K562 (cell line): Measurements from ENCODE around the gene NUP62. TPM values are rescaled to one million over a fixed set of nuclear protein-coding genes. Genes with fewer than 3 reads are reported as not detected.

Experiments used
- ATAC-seq: fragments of 200-7000 bp; cut with Tn5 transposase; 3 replicates; pipeline ENCODE4 v1.9.1; 2020; ENCODE audit warnings: moderate library complexity
- BruUV-seq: library from RNA; stranded (reverse); fragments of 400-500 nt; replicated peaks from 2 replicates; lab custom pipeline; 2021; lab: Mats Ljungman, UMichigan
- CTCF ChIA-PET: fragments of 300-600 bp; formaldehyde crosslinking; extraction: SDS; loops from one replicate; lab custom pipeline; 2021; ENCODE audit warnings: low intra/inter-chr PET ratio; lab: Yijun Ruan, JAX
- POLR2A ChIA-PET: fragments of 300-600, 350-650 bp; sonication (Branson Sonifier 250); formaldehyde crosslinking; extraction: SDS; loops from one replicate; lab custom pipeline; 2021; ENCODE audit warnings: antibody characterized with exemption, inconsistent platforms; lab: Yijun Ruan, JAX
- DNase-seq, 4 experiments: peaks; one replicate each; pipeline versions ENCODE4 v3.0.0 to v3.0.0-alpha.2; 2011 to 2018; ENCODE audit warnings: low spot score in 3 of 4, mixed read lengths in 3 of 4; ENCODE audit errors: extremely low read depth in 1 of 4
- FAIRE-seq: peaks from 2 replicates; lab custom pipeline; 2011; peaks lifted over from hg19 to GRCh38; lab: Jason Lieb, UNC
- H2AFZ ChIP-seq: 2 replicates; pipeline ENCODE4 v1.6.0; 2011; ENCODE audit warnings: low read depth, low read length, control low read depth, inconsistent platforms
- H3K27ac ChIP-seq: fragments of 200-600 bp; 3 replicates; pipeline ENCODE4 v1.8.0; 2011; ENCODE audit warnings: low read depth, mild to moderate bottlenecking, control low read depth, inconsistent platforms, low read length, moderate library complexity, mixed read lengths; ENCODE audit errors: extremely low read depth
- H3K27me3 ChIP-seq, 2 experiments: fragments of 300-600 bp in 1 of 2; 2 replicates in 1 of 2; 3 replicates in 1 of 2; pipeline versions ENCODE4 v1.6.0 to v1.8.0; 2011; ENCODE audit warnings: inconsistent platforms in 2 of 2, low read length in 2 of 2, mild to moderate bottlenecking in 1 of 2, mixed read lengths in 1 of 2, moderate library complexity in 1 of 2; ENCODE audit not compliant: control insufficient read depth in 2 of 2, insufficient read depth in 2 of 2
- H3K36me3 ChIP-seq: fragments of 300-600 bp; 3 replicates; pipeline ENCODE4 v1.8.0; 2011; ENCODE audit warnings: mild to moderate bottlenecking, low read length, inconsistent platforms; ENCODE audit not compliant: control insufficient read depth, insufficient read depth
- H3K4me1 ChIP-seq, 2 experiments: fragments of 200-600 bp in 1 of 2; replicated peaks in 1 of 2; 2 replicates in 1 of 2; 3 replicates in 1 of 2; pipeline versions ENCODE4 v1.5.1 to v1.8.0; 2011; ENCODE audit warnings: inconsistent platforms in 2 of 2, low read length in 2 of 2, mild to moderate bottlenecking in 1 of 2, mixed read lengths in 1 of 2, moderate library complexity in 1 of 2; ENCODE audit not compliant: control insufficient read depth in 2 of 2, insufficient read depth in 2 of 2
- H3K4me2 ChIP-seq: 2 replicates; pipeline ENCODE4 v1.6.1; 2011; ENCODE audit warnings: low read length, control low read depth, inconsistent platforms, mixed read lengths; ENCODE audit not compliant: insufficient read depth
- H3K4me3 ChIP-seq: fragments of 200-600 bp; sonication (generic), shearing (Covaris generic); 2 replicates; pipeline ENCODE4 v1.5.1; 2016; ENCODE audit warnings: control low read depth, inconsistent platforms
- H3K79me2 ChIP-seq: fragments of 200-600 bp; 3 replicates; pipeline ENCODE4 v1.8.0; 2011; ENCODE audit warnings: low read length, inconsistent platforms; ENCODE audit not compliant: control insufficient read depth, insufficient read depth
- H3K9ac ChIP-seq, 2 experiments: 2 replicates each; pipeline versions ENCODE4 v1.6.0 to v1.6.1; 2011; ENCODE audit warnings: low read depth in 2 of 2, low read length in 2 of 2, control low read depth in 1 of 2, inconsistent platforms in 1 of 2, mild to moderate bottlenecking in 1 of 2, mixed read lengths in 1 of 2; ENCODE audit not compliant: insufficient read depth in 1 of 2
- H3K9me1 ChIP-seq: one replicate; pipeline ENCODE4 v1.6.0; 2011; ENCODE audit warnings: inconsistent platforms, mild to moderate bottlenecking, low read length, moderate library complexity; ENCODE audit not compliant: control insufficient read depth, insufficient read depth
- H3K9me3 ChIP-seq: replicated peaks from 2 replicates; pipeline ENCODE4 v1.5.1; 2011; ENCODE audit warnings: low read depth, low read length, inconsistent platforms; ENCODE audit not compliant: control insufficient read depth, insufficient read depth
- H4K20me1 ChIP-seq: replicated peaks from 2 replicates; pipeline ENCODE4 v1.6.1; 2011; ENCODE audit warnings: low read length, inconsistent platforms, mixed read lengths; ENCODE audit not compliant: control insufficient read depth, insufficient read depth
- BDP1 ChIP-seq: IDR thresholded peaks from 3 replicates; pipeline ENCODE4 v1.6.1; 2011; ENCODE audit not compliant: insufficient read length, insufficient read depth
- CHD1 ChIP-seq: fragments of 200-600 bp; sonication (generic); IDR thresholded peaks from one replicate; pipeline ENCODE4 v1.6.1; 2012; ENCODE audit warnings: mild to moderate bottlenecking, moderate library complexity, low read length, inconsistent platforms
- EHMT2 ChIP-seq: fragments of 450-650 bp; IDR thresholded peaks from 2 replicates; pipeline ENCODE4 v1.6.1; 2018; ENCODE audit warnings: antibody characterized with exemption
- HNRNPL ChIP-seq: fragments of 200-400 bp; formaldehyde crosslinking; IDR thresholded peaks from 2 replicates; pipeline ENCODE4 v1.6.1; 2017; ENCODE audit warnings: low read depth, mild to moderate bottlenecking, low read length
- RBM34 ChIP-seq: fragments of 200-400 bp; formaldehyde crosslinking; IDR thresholded peaks from 2 replicates; pipeline ENCODE4 v1.6.1; 2018; ENCODE audit warnings: low read length, borderline replicate concordance; ENCODE audit not compliant: insufficient read depth
- SAP30 ChIP-seq: fragments of 200-600 bp; sonication (generic); IDR thresholded peaks from 2 replicates; pipeline ENCODE4 v1.6.1; 2012; ENCODE audit warnings: borderline replicate concordance, low read depth, mild to moderate bottlenecking, moderate library complexity, low read length, control low read depth, inconsistent platforms; ENCODE audit not compliant: insufficient read depth, poor library complexity, severe bottlenecking
- SREBF1 ChIP-seq: fragments of 150-350 bp; IDR thresholded peaks from 2 replicates; pipeline ENCODE4 v1.6.1; 2014; ENCODE audit warnings: antibody characterized with exemption, low read depth, low read length, borderline replicate concordance
- ZNF274 ChIP-seq: IDR thresholded peaks from 2 replicates; pipeline ENCODE4 v1.6.1; 2011; ENCODE audit warnings: low read depth, mild to moderate bottlenecking, low read length, moderate library complexity, borderline replicate concordance
- ZNF77 ChIP-seq: fragments of 250-450 bp; sonication (Bioruptor Pico); IDR thresholded peaks from 2 replicates; pipeline ENCODE4 v1.5.0; 2020
- ZNF79 ChIP-seq: fragments of 250-450 bp; sonication (Bioruptor Pico); IDR thresholded peaks from 2 replicates; pipeline ENCODE4 v1.4.0; 2020; ENCODE audit warnings: low read depth, mild to moderate bottlenecking, moderate library complexity
- ZSCAN32 ChIP-seq: fragments of 450-650 bp; formaldehyde crosslinking; IDR thresholded peaks from 2 replicates; pipeline ENCODE4 v1.4.0; 2020; ENCODE audit warnings: mild to moderate bottlenecking, moderate library complexity
- WGBS: fragments of 100-300 bp; shearing (Covaris generic); methylation state at CpG from one replicate; pipeline ENCODE4 v1.1.6; 2016; ENCODE audit warnings: low coverage, mixed read lengths; ENCODE audit not compliant: insufficient coverage; ENCODE audit errors: missing lambda C conversion rate; 5-methylcytosine and 5-hydroxymethylcytosine counted together
- in situ Hi-C: fragments of 300-500 bp; cut with MboI; formaldehyde crosslinking; loops from 4 replicates; pipeline ENCODE4 v1.15.0; 2018; ENCODE audit warnings: inconsistent platforms, mixed read lengths
- intact Hi-C: fragments of 100-400 bp; cut with micrococcal nuclease; formaldehyde crosslinking; loops from 2 replicates; pipeline ENCODE4 v1.14.2; 2022
- polyA plus RNA-seq, 8 experiments: library from polyadenylated mRNA; depleted of rRNA in 4 of 8; stranded (reverse) in 5 of 8; unstranded in 3 of 8; fragments of >200 nt; fragmentation: Nextera tagmentation in 2 of 8; fragmentation: Illumina TruSeq in 1 of 8; extraction: Ambion mirVana in 2 of 8; extraction: Trizol in 1 of 8; gene quantifications; 2 replicates each; pipeline versions ENCODE4 v1.2.1 to v1.2.3, GENCODE V29; 2011 to 2014; ENCODE audit warnings: inconsistent platforms in 1 of 8, missing spikeins in 1 of 8
- total RNA-seq, 7 experiments: library from RNA; depleted of rRNA in 6 of 7; stranded (reverse); fragments of >200 nt in 6 of 7; fragmentation: Illumina TruSeq in 2 of 7; extraction: Trizol in 2 of 7; gene quantifications; 2 replicates each; pipeline versions ENCODE4 v1.2.1 to v1.2.3, GENCODE V29; 2011 to 2021; ENCODE audit warnings: low replicate concordance in 1 of 7
- TF ChIP-seq, protein P1 (sequence below): IDR thresholded peaks from 3 replicates; pipeline ENCODE4 v1.6.1; 2011; ENCODE audit warnings: borderline replicate concordance, mild to moderate bottlenecking, moderate library complexity; ENCODE audit not compliant: insufficient read length; ENCODE audit errors: extremely low read depth
- TF ChIP-seq, protein P2 (sequence below): fragments of 450-650 bp; formaldehyde crosslinking; IDR thresholded peaks from 2 replicates; pipeline ENCODE4 v1.4.0; 2020; ENCODE audit warnings: mild to moderate bottlenecking, mixed read lengths
- TF ChIP-seq, protein P3 (sequence below): fragments of 150-350 bp; conservative IDR thresholded peaks from 2 replicates; pipeline ENCODE4 v1.6.1; 2014; ENCODE audit warnings: low read length

NUP62 gene
- total and polyA plus RNA-seq, 9 of the 15 experiments (the other 6 are each of a cell fraction or from before 2014, with no cell fraction given): 16.9 to 109 (median 66.0) TPM

DNA sequence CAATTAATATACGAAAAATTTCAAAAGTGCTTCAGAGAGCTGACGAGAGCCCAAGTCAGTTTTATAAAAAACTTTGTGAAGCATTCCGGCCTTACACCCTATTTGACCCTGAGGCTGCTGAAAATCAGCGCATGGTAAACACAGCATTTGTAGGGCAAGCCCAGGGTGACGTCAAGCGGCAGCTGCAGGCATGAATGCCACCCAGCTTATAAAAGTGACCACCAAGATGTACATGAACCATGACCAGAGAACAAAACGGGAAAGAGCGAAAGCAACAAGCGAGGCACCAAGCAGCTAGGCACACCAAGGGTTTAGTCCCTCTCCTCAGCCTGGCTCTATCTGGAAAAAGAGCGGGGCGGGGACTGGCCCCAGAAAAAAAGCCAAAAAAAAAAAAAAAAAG lies 25.6 kb upstream of the NUP62 start:
- Histone ChIP-seq H3K4me2 (no peak overlapping the region; the same call in 1 of the 2 replicates), H3K36me3 (no peaks in the 10 kb centered on the region), H3K27me3 (no peaks in the 10 kb centered on the region; a peak in 1 of 5 replicates), H3K9me3 (no peaks in the 10 kb centered on the region), H4K20me1 (no peaks in the 10 kb centered on the region), H2AFZ (peak overlapping the region; percentile 33; the same call in 1 of the 2 replicates), H3K9me1 (no peaks in the 10 kb centered on the region), H3K79me2 (no peaks in the 10 kb centered on the region), H3K4me1 (peaks cover 18 to 28% of the 10 kb centered on the region in 2 experiments; a peak in 4 of 5 replicates), H3K27ac (no peak overlapping the region), H3K4me3 (no peak overlapping the region), H3K9ac (no peak overlapping the region)
- BruUV-seq: no TSS peak
- no peak for FAIRE-seq
- ChIA-PET CTCF (no interaction called here), POLR2A (interaction anchor here (0.6 to 1.8 kb wide), 6 partner anchors 8 to 82 kb away, joined by 3 to 6 read pairs (median 3); partner anchors contain the start of gene NUP62)
- intact Hi-C loops (no loop called here), in situ Hi-C loops (no loop called here)
- WGBS: 56% methylated on average over 9 of the region's 11 CpGs
- DNase-seq: no peak
- no peak for ATAC-seq
- TF ChIP-seq, protein P1, sequence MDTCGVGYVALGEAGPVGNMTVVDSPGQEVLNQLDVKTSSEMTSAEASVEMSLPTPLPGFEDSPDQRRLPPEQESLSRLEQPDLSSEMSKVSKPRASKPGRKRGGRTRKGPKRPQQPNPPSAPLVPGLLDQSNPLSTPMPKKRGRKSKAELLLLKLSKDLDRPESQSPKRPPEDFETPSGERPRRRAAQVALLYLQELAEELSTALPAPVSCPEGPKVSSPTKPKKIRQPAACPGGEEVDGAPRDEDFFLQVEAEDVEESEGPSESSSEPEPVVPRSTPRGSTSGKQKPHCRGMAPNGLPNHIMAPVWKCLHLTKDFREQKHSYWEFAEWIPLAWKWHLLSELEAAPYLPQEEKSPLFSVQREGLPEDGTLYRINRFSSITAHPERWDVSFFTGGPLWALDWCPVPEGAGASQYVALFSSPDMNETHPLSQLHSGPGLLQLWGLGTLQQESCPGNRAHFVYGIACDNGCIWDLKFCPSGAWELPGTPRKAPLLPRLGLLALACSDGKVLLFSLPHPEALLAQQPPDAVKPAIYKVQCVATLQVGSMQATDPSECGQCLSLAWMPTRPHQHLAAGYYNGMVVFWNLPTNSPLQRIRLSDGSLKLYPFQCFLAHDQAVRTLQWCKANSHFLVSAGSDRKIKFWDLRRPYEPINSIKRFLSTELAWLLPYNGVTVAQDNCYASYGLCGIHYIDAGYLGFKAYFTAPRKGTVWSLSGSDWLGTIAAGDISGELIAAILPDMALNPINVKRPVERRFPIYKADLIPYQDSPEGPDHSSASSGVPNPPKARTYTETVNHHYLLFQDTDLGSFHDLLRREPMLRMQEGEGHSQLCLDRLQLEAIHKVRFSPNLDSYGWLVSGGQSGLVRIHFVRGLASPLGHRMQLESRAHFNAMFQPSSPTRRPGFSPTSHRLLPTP: no peak
- TF ChIP-seq, protein P2, sequence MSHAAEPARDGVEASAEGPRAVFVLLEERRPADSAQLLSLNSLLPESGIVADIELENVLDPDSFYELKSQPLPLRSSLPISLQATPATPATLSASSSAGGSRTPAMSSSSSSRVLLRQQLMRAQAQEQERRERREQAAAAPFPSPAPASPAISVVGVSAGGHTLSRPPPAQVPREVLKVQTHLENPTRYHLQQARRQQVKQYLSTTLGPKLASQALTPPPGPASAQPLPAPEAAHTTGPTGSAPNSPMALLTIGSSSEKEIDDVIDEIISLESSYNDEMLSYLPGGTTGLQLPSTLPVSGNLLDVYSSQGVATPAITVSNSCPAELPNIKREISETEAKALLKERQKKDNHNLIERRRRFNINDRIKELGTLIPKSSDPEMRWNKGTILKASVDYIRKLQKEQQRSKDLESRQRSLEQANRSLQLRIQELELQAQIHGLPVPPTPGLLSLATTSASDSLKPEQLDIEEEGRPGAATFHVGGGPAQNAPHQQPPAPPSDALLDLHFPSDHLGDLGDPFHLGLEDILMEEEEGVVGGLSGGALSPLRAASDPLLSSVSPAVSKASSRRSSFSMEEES (CRISPR knock-in tag): no peak
- TF ChIP-seq ZSCAN32 (CRISPR knock-in tag) (no peak), ZNF79 (CRISPR knock-in tag) (no peak), SAP30 (no peak), SREBF1 (no peak), EHMT2 (no peak), ZNF77 (no peak), CHD1 (no peak), BDP1 (no peak), RBM34 (no peak), HNRNPL (no peak), ZNF274 (no peak)
- TF ChIP-seq, protein P3, sequence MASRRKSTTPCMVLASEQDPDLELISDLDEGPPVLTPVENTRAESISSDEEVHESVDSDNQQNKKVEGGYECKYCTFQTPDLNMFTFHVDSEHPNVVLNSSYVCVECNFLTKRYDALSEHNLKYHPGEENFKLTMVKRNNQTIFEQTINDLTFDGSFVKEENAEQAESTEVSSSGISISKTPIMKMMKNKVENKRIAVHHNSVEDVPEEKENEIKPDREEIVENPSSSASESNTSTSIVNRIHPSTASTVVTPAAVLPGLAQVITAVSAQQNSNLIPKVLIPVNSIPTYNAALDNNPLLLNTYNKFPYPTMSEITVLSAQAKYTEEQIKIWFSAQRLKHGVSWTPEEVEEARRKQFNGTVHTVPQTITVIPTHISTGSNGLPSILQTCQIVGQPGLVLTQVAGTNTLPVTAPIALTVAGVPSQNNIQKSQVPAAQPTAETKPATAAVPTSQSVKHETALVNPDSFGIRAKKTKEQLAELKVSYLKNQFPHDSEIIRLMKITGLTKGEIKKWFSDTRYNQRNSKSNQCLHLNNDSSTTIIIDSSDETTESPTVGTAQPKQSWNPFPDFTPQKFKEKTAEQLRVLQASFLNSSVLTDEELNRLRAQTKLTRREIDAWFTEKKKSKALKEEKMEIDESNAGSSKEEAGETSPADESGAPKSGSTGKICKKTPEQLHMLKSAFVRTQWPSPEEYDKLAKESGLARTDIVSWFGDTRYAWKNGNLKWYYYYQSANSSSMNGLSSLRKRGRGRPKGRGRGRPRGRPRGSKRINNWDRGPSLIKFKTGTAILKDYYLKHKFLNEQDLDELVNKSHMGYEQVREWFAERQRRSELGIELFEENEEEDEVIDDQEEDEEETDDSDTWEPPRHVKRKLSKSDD: no peak
